Measurements from ENCODE around the gene PODXL. TPM values are rescaled to one million over a fixed set of nuclear protein-coding genes. Genes with fewer than 3 reads are reported as not detected.

PODXL gene
- total and polyA plus RNA-seq, 2 donors (not counting 3 experiments of a cell fraction or from before 2014, with no cell fraction given) = 86.4 to 156 TPM

DNA sequence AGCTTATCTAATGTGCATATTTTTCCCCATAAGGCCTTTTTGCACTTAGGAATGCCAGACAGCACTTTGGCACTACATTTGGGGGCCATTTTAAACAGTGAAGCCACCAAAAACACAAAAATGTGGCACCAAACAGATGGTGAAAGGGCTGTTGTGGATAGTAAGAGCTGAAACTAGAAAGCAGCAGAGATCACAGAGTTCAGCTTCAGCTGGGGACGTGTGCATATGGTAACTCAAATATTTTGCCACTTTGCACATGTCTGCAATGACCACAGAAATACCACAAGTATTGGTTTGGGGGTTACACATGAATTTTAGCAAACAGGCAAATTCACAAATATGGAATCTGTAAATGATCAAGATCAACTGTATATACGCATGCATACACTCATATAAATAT lies 72.8 kb downstream of the PODXL start:
- intact Hi-C loops (cut with micrococcal nuclease) (loop anchor here (10.0 kb wide), 1 partner anchor 589 kb away; no protein-coding TSS in a partner anchor), dilution Hi-C loops (cut with MboI; ENCODE audit: extremely low pct_ligation_motif_present, low sequenced_read_pairs) (no loop called here)
- FAIRE-seq = no peak

More for the DNA sequence above, 72.8 kb downstream of the PODXL start:
- peaks cover 50% of the 10 kb centered on the region for H3K4me1 ChIP-seq (ENCODE audit: control insufficient read depth, extremely low read depth, insufficient read depth, low read length)
- no peaks in the 10 kb centered on the region for H3K79me2 ChIP-seq (ENCODE audit: control insufficient read depth, insufficient read depth, low read length)
- no peak for DNase-seq (ENCODE audit: low read depth, low spot score)
- H3K36me3 ChIP-seq (ENCODE audit: control insufficient read depth in 2 of 2, extremely low read depth in 1 of 2, insufficient read depth in 2 of 2, low read length in 2 of 2) = no peaks in the 10 kb centered on the region
- CTCF ChIA-PET = interaction anchor here (2.7 kb wide), 1 partner anchor 10 kb away, joined by 8 read pairs; no protein-coding TSS in a partner anchor
- POLR2A ChIA-PET = no interaction called here
- no peaks in the 10 kb centered on the region for H3K9me3 ChIP-seq (replicated peaks; ENCODE audit: control insufficient read depth, insufficient read depth, low read length)
- BruUV-seq (replicated peaks) = no TSS peak
- no peak overlapping the region for H3K4me3 ChIP-seq (replicated peaks in 1 of 3; ENCODE audit: insufficient read depth in 1 of 3, low read depth in 1 of 3, low read length in 3 of 3)
- no peak overlapping the region for H2AFZ ChIP-seq (ENCODE audit: low read depth, low read length)
- H3K9me1 ChIP-seq (replicated peaks; ENCODE audit: control insufficient read depth, extremely low read depth, insufficient read depth, low read length) = no peaks in the 10 kb centered on the region
- TF ChIP-seq MYC (IDR thresholded peaks at IDR 0.05; ENCODE audit: low read depth, low read length) = no peak
- TF ChIP-seq, protein P1, sequence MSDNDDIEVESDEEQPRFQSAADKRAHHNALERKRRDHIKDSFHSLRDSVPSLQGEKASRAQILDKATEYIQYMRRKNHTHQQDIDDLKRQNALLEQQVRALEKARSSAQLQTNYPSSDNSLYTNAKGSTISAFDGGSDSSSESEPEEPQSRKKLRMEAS (IDR thresholded peaks at IDR 0.05; ENCODE audit: insufficient read depth, insufficient read length) = no peak
- TF ChIP-seq FOS (IDR thresholded peaks at IDR 0.05; ENCODE audit: borderline replicate concordance, insufficient read depth, low read length) = no peak
- TF ChIP-seq, protein P2, sequence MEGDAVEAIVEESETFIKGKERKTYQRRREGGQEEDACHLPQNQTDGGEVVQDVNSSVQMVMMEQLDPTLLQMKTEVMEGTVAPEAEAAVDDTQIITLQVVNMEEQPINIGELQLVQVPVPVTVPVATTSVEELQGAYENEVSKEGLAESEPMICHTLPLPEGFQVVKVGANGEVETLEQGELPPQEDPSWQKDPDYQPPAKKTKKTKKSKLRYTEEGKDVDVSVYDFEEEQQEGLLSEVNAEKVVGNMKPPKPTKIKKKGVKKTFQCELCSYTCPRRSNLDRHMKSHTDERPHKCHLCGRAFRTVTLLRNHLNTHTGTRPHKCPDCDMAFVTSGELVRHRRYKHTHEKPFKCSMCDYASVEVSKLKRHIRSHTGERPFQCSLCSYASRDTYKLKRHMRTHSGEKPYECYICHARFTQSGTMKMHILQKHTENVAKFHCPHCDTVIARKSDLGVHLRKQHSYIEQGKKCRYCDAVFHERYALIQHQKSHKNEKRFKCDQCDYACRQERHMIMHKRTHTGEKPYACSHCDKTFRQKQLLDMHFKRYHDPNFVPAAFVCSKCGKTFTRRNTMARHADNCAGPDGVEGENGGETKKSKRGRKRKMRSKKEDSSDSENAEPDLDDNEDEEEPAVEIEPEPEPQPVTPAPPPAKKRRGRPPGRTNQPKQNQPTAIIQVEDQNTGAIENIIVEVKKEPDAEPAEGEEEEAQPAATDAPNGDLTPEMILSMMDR (IDR thresholded peaks at IDR 0.05; ENCODE audit: extremely low read depth in 1 of 2, insufficient read depth in 1 of 2, low read depth in 1 of 2, low read length in 2 of 2) = no peak
- no peak for TF ChIP-seq GATA2 (IDR thresholded peaks at IDR 0.05; ENCODE audit: insufficient read depth, insufficient read length, low read depth, low read length)
- H3K4me2 ChIP-seq (ENCODE audit: insufficient read depth, low read length) = no peak overlapping the region
- H3K27ac ChIP-seq (ENCODE audit: insufficient read depth, low read depth, low read length) = no peak overlapping the region
- H4K20me1 ChIP-seq (replicated peaks; ENCODE audit: control insufficient read depth, extremely low read depth, insufficient read depth, low read length) = no peaks in the 10 kb centered on the region
- no peaks in the 10 kb centered on the region for H3K27me3 ChIP-seq (ENCODE audit: control insufficient read depth in 2 of 2, insufficient read depth in 2 of 2, low read length in 2 of 2)
- no peak overlapping the region for H3K9ac ChIP-seq (replicated peaks; ENCODE audit: extremely low read depth, insufficient read depth, low read length)

All from endothelial cell of umbilical vein (primary cell).